IPS-NIHi11 (cell line): ENCODE measurements around the gene PLAC1.

Experiments
- DNase-seq: peaks from one replicate; pipeline ENCODE4 v3.0.0; 2012; ENCODE audit warnings: mixed read lengths, low spot score

Gene PLAC1

GRCh38 chrX:134543288-134543687 is 115.0 kb downstream of the PLAC1 start:
- no peak for DNase-seq

DNA sequence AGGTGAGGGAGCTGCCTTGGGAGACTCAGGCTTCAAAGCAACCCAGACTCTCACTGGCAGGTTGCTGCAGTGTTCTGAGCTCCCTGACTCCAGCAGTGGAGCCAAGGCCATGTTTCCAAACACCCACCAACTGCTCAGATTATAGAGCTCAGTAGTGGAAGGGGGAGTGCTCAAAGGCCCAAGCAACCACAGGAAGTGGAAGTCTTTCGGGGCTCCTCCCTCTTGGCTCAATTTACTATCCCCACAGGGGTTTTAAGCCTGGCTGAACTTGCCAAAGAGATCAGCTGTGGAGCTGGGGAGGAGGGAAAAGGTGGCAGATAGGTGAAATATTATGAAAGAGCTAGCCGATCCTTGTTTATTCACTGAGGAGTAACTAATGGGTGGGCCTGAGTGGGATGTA is 115.8 kb downstream of the PLAC1 start:
- DNase-seq, result no peak

DNA sequence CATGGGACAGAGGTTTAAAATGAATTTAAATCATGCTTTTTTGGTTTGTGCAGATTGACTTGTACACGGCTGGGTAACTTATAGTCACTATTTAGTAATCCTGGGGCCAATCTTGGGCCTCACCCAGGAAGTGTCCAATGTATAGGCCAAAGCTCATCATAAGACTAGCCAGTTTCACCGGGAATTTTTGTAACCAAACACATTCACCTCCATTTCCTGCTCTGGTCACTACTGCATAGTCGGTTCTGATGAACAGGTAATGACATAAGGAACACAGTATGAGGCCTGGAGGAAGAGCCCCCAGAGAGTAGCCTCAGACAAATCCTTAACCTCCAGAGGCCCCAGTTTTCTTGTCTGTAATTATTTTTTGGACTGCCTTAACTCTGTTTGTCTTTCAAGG is 116.4 kb downstream of the PLAC1 start:
- no peak for DNase-seq

DNA sequence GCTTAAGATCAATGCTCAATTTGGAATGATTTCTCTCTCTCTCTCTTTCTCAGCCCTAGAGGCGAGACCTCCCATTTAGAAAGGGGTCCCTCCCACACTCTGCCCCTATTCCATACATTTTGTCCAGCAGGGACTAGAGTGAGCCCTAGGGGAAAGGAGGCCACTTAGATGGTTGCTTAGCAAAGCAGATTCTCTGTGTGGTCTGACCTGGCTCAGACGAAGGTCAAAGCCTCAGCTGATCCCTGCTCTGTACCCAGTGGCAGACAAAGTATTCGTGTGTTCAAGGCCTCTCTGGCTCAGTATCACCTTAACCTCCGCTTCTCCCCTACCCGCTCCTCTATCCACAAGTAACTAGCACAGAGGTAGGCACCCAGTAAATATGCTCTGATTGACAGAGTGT is 120.0 kb downstream of the PLAC1 start:
- no peak for DNase-seq

DNA sequence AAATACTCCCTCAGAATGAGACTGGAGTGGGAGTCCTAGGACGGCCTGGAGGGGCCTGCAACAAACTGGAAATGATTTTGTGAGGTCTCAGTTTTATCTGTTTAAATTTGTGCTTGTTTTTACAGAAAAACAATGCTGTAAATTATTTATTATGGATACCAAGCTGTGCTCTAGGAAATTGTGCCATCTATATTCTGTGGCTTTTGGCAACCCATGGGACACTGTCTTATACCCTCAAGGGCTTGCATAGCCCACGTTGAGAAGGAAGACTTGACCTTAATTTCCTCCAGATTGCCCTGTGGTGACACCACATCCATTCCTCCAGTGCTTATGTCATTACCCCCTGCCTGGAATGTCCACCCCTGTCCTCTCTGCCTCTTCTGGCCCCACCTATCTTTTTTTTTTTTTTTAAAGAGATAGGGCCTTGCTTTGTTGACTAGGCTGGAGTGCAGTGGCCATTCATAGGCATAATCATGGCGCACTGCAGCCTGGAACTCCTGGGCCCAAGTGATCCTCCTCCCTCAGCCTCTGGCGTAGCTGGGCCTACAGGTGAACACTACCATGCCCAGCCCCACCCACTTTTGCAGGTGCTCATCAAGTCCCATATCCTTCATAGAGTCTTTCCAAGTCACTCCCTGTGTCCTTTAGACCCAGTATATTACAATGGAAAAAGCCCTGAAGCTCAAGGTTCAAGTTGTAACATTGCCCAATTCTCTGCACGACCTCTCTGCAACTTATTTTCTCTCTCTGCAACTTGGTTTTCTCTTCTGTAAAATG is 120.9 kb downstream of the PLAC1 start:
- no peak for DNase-seq

GRCh38 chrX:134533952-134534351 is 124.3 kb downstream of the PLAC1 start:
- DNase-seq, result no peak

- no peak for DNase-seq
Measured at GRCh38 chrX:134533352-134533751, 124.9 kb downstream of the PLAC1 start.

- DNase-seq, result no peak
Measured at GRCh38 chrX:134530845-134531244, 127.4 kb downstream of the PLAC1 start.

- DNase-seq, result no peak
Measured at GRCh38 chrX:134529481-134529880, 128.8 kb downstream of the PLAC1 start.

DNA sequence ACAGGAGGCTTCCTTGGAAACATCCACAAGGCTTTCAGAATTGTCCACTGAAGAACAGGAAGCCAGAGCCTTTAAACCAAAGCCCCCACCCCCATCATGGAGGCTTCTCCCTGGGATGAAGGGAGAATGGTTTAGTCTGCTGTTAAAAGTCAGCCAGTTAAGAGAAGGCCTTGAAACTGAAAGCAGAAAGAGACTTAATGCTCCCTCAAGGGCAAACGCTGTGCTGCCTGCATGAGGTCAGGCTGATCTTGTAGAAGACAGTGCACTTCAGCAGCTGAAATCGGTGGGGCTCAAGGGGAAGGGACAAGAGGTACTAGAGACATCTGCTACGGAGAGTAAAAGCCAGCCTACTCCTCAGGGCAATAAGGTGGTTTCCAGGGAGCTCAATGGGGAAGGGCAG is 129.3 kb downstream of the PLAC1 start:
- no peak for DNase-seq

DNA sequence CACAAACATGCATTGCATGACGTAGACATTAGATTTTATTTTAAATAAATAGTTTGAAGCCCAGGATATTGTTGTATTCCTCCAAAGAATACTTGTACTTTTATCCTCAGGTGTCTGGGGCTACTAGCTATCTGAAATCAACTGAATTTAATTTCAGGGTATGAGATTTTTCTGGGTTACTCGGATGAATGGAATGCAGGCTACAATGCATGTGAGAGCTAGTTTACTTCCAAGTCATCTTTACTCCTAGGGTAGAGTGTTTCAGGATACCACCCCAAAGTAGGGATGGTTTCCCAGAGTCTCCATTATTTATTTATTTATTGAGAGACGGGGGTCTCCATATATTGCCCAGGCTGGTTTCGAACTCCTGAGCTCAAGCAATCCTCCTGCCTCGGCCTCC is 131.9 kb downstream of the PLAC1 start:
- DNase-seq, result no peak

DNA sequence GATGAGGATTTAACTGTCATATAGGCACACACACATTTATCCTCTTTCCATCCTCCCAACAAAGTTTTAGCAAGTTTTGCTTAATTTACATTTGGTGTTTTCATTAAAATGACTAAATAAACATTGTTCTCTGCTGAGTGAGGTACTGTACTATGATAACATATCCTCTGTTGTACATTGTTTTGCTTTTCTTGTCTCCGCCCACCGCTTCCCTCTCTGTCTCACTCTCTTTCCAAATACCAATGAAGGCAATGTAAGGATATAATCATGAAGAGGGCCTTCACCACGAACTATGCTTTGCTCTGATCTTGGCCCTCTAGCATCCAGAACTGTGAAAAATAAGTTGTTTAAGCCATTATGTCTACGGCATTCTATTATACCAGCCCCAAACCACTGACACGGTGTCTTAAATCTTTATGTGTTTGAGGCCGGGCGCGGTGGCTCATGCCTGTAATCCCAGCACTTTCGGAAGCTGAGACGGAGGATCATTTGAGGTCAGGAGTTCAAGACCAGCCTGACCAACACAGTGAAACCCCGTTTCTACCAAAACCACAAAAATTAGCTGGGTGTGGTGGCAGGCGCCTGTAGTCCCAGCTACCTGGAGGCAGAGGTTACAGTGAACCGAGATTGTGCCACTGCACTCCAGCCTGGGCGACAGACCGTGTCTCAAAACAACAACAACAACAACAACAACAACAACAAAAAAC is 133.0 kb downstream of the PLAC1 start:
- DNase-seq, result no peak

- no peak for DNase-seq
Measured at GRCh38 chrX:134524181-134524580, 134.1 kb downstream of the PLAC1 start.

DNA sequence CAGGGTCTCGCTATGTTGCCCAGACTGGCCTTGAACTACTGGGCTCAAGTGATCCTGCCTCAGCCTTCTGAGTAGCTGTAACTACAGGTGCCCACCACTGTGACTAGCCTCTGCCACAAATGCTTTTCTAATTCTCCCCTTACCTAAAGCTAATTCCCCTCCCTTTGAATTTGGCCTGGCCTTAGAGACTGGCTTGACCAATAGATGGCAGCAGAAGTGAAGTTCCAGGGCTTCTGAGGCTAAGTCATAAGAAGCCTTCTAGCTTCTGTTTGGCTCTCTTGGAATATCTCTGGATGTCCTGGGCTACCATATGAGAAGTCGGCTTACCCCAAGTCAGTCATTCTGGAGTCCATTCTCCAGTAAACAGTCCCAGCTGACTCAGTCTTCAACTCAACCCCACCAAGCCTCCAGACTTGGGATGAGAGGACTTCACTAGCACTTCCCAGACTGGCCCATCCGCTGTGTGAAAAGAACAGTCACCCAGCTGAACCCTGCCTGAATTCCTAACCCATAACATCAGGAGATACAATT is 137.3 kb downstream of the PLAC1 start:
- DNase-seq, result peak; percentile 49
